Erythroblast (primary cell): Measurements from ENCODE around the gene PSMD13.

ENCODE experiments used
- GATA1 ChIP-seq: IDR thresholded peaks from 2 replicates; pipeline ENCODE4 v1.6.1; 2011; ENCODE audit warnings: low read depth, mild to moderate bottlenecking, control low read depth, low read length, moderate library complexity
- POLR2A ChIP-seq: IDR thresholded peaks from 2 replicates; pipeline ENCODE4 v1.6.1; 2011; ENCODE audit warnings: mild to moderate bottlenecking, low read length

DNA sequence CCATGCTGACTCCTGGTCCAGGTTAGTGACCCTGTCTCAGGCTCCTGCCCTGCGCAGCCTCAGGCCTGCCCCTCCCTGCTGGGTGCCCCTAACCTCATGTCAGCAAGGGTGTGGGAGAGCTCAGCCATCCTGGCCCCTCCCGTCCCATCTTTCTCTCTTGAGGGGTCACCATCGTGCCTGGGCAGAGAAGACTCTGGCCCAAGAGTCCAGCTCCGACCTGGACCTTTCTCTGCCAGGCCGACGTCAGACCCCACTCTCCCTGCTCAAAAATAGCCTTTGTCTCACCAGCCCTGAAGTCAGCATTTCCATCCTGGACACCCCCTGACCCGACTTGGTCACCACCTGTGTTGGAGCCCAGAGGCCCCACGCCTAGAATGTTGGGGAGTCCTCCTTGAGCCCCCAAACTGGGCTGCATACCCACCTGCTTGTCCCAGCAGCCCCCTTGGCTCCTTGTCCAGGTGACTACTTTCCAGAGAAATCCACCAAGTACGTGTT is 39.0 kb upstream of the PSMD13 start:
- TF ChIP-seq POLR2A (no peak), GATA1 (no peak)
